ENCODE measurements around the gene MSH2. TPM values are rescaled to one million over a fixed set of nuclear protein-coding genes. Genes with fewer than 3 reads are reported as not detected.

The MSH2 gene
- total and polyA plus RNA-seq, 2 of the 13 experiments (the other 11 are each of a cell fraction or from before 2014, with no cell fraction given) = 19.9 to 76.3 TPM

DNA sequence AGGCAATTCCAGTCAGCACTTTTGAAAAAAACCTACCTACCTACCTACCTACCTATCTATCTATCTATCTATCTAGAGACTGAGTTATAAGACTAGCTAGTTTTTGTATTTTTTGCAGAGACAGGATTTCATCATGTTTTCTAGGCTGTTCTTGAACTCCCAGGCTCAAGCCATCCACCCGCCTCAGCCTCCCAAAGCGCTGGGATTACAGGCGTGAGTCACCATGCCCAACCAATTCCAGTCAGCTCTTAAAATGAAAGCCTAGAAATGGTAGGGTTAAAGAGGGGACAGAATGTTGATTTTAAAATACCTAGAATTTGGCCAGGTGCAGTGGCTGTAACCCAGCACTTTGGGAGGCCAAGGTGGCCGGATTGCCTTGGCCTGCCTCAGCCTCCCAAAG is 19.1 kb downstream of the MSH2 start (continued):
- TF ChIP-seq, protein P1, sequence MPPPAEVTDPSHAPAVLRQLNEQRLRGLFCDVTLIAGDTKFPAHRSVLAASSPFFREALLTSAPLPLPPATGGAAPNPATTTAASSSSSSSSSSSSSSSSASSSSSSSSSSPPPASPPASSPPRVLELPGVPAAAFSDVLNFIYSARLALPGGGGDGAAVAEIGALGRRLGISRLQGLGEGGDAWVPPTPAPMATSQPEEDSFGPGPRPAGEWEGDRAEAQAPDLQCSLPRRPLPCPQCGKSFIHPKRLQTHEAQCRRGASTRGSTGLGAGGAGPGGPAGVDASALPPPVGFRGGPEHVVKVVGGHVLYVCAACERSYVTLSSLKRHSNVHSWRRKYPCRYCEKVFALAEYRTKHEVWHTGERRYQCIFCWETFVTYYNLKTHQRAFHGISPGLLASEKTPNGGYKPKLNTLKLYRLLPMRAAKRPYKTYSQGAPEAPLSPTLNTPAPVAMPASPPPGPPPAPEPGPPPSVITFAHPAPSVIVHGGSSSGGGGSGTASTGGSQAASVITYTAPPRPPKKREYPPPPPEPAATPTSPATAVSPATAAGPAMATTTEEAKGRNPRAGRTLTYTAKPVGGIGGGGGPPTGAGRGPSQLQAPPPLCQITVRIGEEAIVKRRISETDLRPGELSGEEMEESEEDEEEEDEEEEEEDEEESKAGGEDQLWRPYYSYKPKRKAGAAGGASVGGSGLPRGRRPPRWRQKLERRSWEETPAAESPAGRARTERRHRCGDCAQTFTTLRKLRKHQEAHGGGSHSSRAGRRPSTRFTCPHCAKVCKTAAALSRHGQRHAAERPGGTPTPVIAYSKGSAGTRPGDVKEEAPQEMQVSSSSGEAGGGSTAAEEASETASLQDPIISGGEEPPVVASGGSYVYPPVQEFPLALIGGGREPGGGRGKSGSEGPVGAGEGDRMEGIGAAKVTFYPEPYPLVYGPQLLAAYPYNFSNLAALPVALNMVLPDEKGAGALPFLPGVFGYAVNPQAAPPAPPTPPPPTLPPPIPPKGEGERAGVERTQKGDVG (CRISPR knock-in tag; IDR thresholded peaks at IDR 0.05; ENCODE audit: borderline replicate concordance) = no peak

DNA sequence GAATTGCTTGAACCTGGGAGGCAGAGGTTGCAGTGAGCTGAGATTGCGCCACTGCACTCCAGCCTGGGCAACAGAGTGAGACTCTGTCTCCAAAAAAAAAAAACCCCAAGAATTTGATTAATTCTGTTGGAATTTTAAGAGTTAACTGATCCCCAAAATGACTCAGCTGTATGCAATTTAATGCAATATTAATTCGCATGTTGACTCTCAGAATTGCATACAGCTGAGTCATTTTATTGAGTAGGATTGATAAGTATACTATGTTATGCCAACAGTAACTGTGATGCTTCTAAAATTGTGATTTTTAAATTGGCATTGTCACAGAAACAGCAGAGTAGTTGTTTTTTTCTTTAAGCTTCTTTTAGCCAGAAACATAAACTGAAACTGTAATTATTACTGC is 19.6 kb downstream of the MSH2 start:
- H3K4me1 ChIP-seq (ENCODE audit: insufficient read depth, low read length) = no peaks in the 10 kb centered on the region
- H2AFZ ChIP-seq (ENCODE audit: low read length) = no peak overlapping the region
- intact Hi-C loops (cut with micrococcal nuclease; ENCODE audit: unreplicated experiment) (no loop called here), in situ Hi-C loops (cut with HindIII; ENCODE audit: extremely low pct_ligation_motif_present, low pct_unique_long_range_greater_than_20kb) (no loop called here)
- H3K27ac ChIP-seq (ENCODE audit: extremely low read length, insufficient read depth, low read length) = no peak overlapping the region
- H3K79me2 ChIP-seq (ENCODE audit: insufficient read depth, low read length) = no peaks in the 10 kb centered on the region
- H3K4me3 ChIP-seq (replicated peaks in 1 of 3; ENCODE audit: insufficient read depth in 1 of 3, low read depth in 2 of 3, low read length in 3 of 3) = no peak overlapping the region
- no peak overlapping the region for H3K4me2 ChIP-seq (ENCODE audit: low read depth, low read length)
- no peak for FAIRE-seq
- H3K27me3 ChIP-seq (ENCODE audit: control insufficient read depth in 1 of 2, insufficient read depth in 2 of 2, low read length in 2 of 2) = no peaks in the 10 kb centered on the region
- peaks cover 7 to 52% of the 10 kb centered on the region in 2 experiments for H3K36me3 ChIP-seq (replicated peaks in 1 of 2; ENCODE audit: control insufficient read depth in 1 of 2, insufficient read depth in 2 of 2, low read length in 2 of 2)
- no peaks in the 10 kb centered on the region for H3K9me3 ChIP-seq (ENCODE audit: low read length)
- H3K9ac ChIP-seq (ENCODE audit: insufficient read depth, low read depth, low read length) = no peak overlapping the region
- ATAC-seq = no peak
- no peaks in the 10 kb centered on the region for H4K20me1 ChIP-seq (ENCODE audit: insufficient read depth, low read length)
- POLR2A ChIA-PET = no interaction called here
- CTCF ChIA-PET (ENCODE audit: low intra/inter-chr PET ratio, low total read pairs) = no interaction called here
- no TSS peak for BruUV-seq (replicated peaks)
- no peak for DNase-seq (ENCODE audit: low spot score)
- 98% methylated on average over 2 of the region's 2 CpGs for WGBS (ENCODE audit: low lambda C conversion rate)
- TF ChIP-seq RAD51 (IDR thresholded peaks at IDR 0.05; ENCODE audit: borderline replicate concordance) = no peak
- no peak for TF ChIP-seq NFATC3 (CRISPR knock-in tag; IDR thresholded peaks at IDR 0.05)
- TF ChIP-seq ZNF230 (CRISPR knock-in tag; IDR thresholded peaks at IDR 0.05) = no peak
- TF ChIP-seq KMT2B (CRISPR knock-in tag; IDR thresholded peaks at IDR 0.05) = no peak
- TF ChIP-seq, protein P2, sequence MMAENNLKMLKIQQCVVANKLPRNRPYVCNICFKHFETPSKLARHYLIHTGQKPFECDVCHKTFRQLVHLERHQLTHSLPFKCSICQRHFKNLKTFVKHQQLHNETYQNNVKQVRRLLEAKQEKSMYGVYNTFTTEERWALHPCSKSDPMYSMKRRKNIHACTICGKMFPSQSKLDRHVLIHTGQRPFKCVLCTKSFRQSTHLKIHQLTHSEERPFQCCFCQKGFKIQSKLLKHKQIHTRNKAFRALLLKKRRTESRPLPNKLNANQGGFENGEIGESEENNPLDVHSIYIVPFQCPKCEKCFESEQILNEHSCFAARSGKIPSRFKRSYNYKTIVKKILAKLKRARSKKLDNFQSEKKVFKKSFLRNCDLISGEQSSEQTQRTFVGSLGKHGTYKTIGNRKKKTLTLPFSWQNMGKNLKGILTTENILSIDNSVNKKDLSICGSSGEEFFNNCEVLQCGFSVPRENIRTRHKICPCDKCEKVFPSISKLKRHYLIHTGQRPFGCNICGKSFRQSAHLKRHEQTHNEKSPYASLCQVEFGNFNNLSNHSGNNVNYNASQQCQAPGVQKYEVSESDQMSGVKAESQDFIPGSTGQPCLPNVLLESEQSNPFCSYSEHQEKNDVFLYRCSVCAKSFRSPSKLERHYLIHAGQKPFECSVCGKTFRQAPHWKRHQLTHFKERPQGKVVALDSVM (CRISPR knock-in tag; IDR thresholded peaks at IDR 0.05) = no peak
- TF ChIP-seq KAT7 (CRISPR knock-in tag; IDR thresholded peaks at IDR 0.05; ENCODE audit: borderline replicate concordance) = no peak
- no peak for TF ChIP-seq TARDBP (CRISPR knock-in tag; IDR thresholded peaks at IDR 0.05)
- no peak for TF ChIP-seq ZNF577 (CRISPR knock-in tag; IDR thresholded peaks at IDR 0.05; ENCODE audit: borderline replicate concordance, low read depth)
- TF ChIP-seq, protein P3, sequence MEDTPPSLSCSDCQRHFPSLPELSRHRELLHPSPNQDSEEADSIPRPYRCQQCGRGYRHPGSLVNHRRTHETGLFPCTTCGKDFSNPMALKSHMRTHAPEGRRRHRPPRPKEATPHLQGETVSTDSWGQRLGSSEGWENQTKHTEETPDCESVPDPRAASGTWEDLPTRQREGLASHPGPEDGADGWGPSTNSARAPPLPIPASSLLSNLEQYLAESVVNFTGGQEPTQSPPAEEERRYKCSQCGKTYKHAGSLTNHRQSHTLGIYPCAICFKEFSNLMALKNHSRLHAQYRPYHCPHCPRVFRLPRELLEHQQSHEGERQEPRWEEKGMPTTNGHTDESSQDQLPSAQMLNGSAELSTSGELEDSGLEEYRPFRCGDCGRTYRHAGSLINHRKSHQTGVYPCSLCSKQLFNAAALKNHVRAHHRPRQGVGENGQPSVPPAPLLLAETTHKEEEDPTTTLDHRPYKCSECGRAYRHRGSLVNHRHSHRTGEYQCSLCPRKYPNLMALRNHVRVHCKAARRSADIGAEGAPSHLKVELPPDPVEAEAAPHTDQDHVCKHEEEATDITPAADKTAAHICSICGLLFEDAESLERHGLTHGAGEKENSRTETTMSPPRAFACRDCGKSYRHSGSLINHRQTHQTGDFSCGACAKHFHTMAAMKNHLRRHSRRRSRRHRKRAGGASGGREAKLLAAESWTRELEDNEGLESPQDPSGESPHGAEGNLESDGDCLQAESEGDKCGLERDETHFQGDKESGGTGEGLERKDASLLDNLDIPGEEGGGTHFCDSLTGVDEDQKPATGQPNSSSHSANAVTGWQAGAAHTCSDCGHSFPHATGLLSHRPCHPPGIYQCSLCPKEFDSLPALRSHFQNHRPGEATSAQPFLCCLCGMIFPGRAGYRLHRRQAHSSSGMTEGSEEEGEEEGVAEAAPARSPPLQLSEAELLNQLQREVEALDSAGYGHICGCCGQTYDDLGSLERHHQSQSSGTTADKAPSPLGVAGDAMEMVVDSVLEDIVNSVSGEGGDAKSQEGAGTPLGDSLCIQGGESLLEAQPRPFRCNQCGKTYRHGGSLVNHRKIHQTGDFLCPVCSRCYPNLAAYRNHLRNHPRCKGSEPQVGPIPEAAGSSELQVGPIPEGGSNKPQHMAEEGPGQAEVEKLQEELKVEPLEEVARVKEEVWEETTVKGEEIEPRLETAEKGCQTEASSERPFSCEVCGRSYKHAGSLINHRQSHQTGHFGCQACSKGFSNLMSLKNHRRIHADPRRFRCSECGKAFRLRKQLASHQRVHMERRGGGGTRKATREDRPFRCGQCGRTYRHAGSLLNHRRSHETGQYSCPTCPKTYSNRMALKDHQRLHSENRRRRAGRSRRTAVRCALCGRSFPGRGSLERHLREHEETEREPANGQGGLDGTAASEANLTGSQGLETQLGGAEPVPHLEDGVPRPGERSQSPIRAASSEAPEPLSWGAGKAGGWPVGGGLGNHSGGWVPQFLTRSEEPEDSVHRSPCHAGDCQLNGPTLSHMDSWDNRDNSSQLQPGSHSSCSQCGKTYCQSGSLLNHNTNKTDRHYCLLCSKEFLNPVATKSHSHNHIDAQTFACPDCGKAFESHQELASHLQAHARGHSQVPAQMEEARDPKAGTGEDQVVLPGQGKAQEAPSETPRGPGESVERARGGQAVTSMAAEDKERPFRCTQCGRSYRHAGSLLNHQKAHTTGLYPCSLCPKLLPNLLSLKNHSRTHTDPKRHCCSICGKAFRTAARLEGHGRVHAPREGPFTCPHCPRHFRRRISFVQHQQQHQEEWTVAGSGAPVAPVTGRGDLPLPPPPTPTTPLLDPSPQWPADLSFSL (CRISPR knock-in tag; IDR thresholded peaks at IDR 0.05) = no peak
- TF ChIP-seq, protein P4, sequence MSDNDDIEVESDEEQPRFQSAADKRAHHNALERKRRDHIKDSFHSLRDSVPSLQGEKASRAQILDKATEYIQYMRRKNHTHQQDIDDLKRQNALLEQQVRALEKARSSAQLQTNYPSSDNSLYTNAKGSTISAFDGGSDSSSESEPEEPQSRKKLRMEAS (IDR thresholded peaks at IDR 0.05) = no peak
- TF ChIP-seq POLR2AphosphoS5 (IDR thresholded peaks at IDR 0.05; ENCODE audit: low read depth, low read length) = no peak
